ENCODE data around the gene WNT5A. TPM values are rescaled to one million over a fixed set of nuclear protein-coding genes. Genes with fewer than 3 reads are reported as not detected.

Gene WNT5A
- total RNA-seq, 1 donor from 2014 or later = 44.6 TPM

- DNase-seq (ENCODE audit: extremely low read depth, low read depth, low spot score) = no peak
Measured at GRCh38 chr3:55453886-55454496, 33.1 kb downstream of the WNT5A start.

- DNase-seq (ENCODE audit: extremely low read depth, low read depth, low spot score) = no peak
Measured at GRCh38 chr3:55452886-55453285, 34.2 kb downstream of the WNT5A start.

GRCh38 chr3:55449527-55449926 is 37.6 kb downstream of the WNT5A start:
- no peak for DNase-seq (ENCODE audit: extremely low read depth, low read depth, low spot score)

- no peak for DNase-seq (ENCODE audit: extremely low read depth, low read depth, low spot score)
Measured at GRCh38 chr3:55446850-55447249, 40.3 kb downstream of the WNT5A start.

GRCh38 chr3:55445551-55445950 is 41.6 kb downstream of the WNT5A start:
- no peak for DNase-seq (ENCODE audit: extremely low read depth, low read depth, low spot score)

GRCh38 chr3:55443346-55443745 is 43.8 kb downstream of the WNT5A start:
- no peak for DNase-seq (ENCODE audit: extremely low read depth, low read depth, low spot score)

- no peak for DNase-seq (ENCODE audit: extremely low read depth, low read depth, low spot score)
Measured at GRCh38 chr3:55442861-55443260, 44.2 kb downstream of the WNT5A start.

- no peak for DNase-seq (ENCODE audit: extremely low read depth, low read depth, low spot score)
Measured at GRCh38 chr3:55441499-55441898, 45.6 kb downstream of the WNT5A start.

GRCh38 chr3:55440104-55440708 is 46.9 kb downstream of the WNT5A start:
- DNase-seq (ENCODE audit: extremely low read depth, low read depth, low spot score) = no peak

GRCh38 chr3:55439657-55440056 is 47.4 kb downstream of the WNT5A start:
- DNase-seq (ENCODE audit: extremely low read depth, low read depth, low spot score) = no peak

GRCh38 chr3:55436644-55437043 is 50.5 kb downstream of the WNT5A start:
- DNase-seq (ENCODE audit: extremely low read depth, low read depth, low spot score) = no peak

GRCh38 chr3:55435491-55435890 is 51.6 kb downstream of the WNT5A start:
- no peak for DNase-seq (ENCODE audit: extremely low read depth, low read depth, low spot score)

- no peak for DNase-seq (ENCODE audit: extremely low read depth, low read depth, low spot score)
Measured at GRCh38 chr3:55434789-55435188, 52.3 kb downstream of the WNT5A start.

GRCh38 chr3:55431041-55431440 is 56.1 kb downstream of the WNT5A start:
- no peak for DNase-seq (ENCODE audit: extremely low read depth, low read depth, low spot score)

- no peak for DNase-seq (ENCODE audit: extremely low read depth, low read depth, low spot score)
Measured at GRCh38 chr3:55427739-55428138, 59.4 kb downstream of the WNT5A start.

- no peak for DNase-seq (ENCODE audit: extremely low read depth, low read depth, low spot score)
Measured at GRCh38 chr3:55426486-55426885, 60.6 kb downstream of the WNT5A start.

- no peak for DNase-seq (ENCODE audit: extremely low read depth, low read depth, low spot score)
Measured at GRCh38 chr3:55423782-55424181, 63.3 kb downstream of the WNT5A start.

GRCh38 chr3:55417211-55417610 is 69.9 kb downstream of the WNT5A start:
- DNase-seq (ENCODE audit: extremely low read depth, low read depth, low spot score) = no peak

GRCh38 chr3:55416331-55416821 is 70.7 kb downstream of the WNT5A start:
- DNase-seq (ENCODE audit: extremely low read depth, low read depth, low spot score) = no peak

All from glomerular endothelial cell (primary cell).